SK-N-SH treated with all-trans-retinoic acid at 6 μM for 48 hours (cell line): ENCODE results near the gene ACOX1.

Experiments used
- ATAC-seq: fragments of 200-7000 bp; cut with Tn5 transposase; 3 replicates; pipeline ENCODE4 v1.9.1; 2020; ENCODE audit warnings: mild to moderate bottlenecking, moderate library complexity
- ARNTL ChIP-seq: fragments of 450-650 bp; formaldehyde crosslinking; IDR thresholded peaks from 2 replicates; pipeline ENCODE4 v1.5.0; 2020; ENCODE audit warnings: low read depth, mild to moderate bottlenecking, moderate library complexity, borderline replicate concordance
- BACH2 ChIP-seq: fragments of 250-450 bp; sonication (Bioruptor Pico); IDR thresholded peaks from 2 replicates; pipeline ENCODE4 v1.9.0; 2021; ENCODE audit warnings: mild to moderate bottlenecking, borderline replicate concordance
- CSDC2 ChIP-seq: fragments of 250-450 bp; sonication (Bioruptor Pico); IDR thresholded peaks from 2 replicates; pipeline ENCODE4 v1.5.0; 2020; ENCODE audit warnings: mild to moderate bottlenecking, moderate library complexity
- ESRRG ChIP-seq: fragments of 250-450 bp; sonication (Bioruptor Pico); IDR thresholded peaks from 2 replicates; pipeline ENCODE4 v1.6.1; 2021; ENCODE audit warnings: mild to moderate bottlenecking
- GLIS3 ChIP-seq: fragments of 250-450 bp; sonication (Bioruptor Pico); IDR thresholded peaks from 2 replicates; pipeline ENCODE4 v1.5.0; 2020; ENCODE audit warnings: mild to moderate bottlenecking, moderate library complexity
- ISL1 ChIP-seq: fragments of 250-450 bp; sonication (Bioruptor Pico); IDR thresholded peaks from 2 replicates; pipeline ENCODE4 v2.1.2; 2022; ENCODE audit warnings: mild to moderate bottlenecking, moderate library complexity
- OSR1 ChIP-seq: fragments of 250-450 bp; sonication (Bioruptor Pico); IDR thresholded peaks from 2 replicates; pipeline ENCODE4 v1.8.0; 2022; ENCODE audit warnings: moderate library complexity, mild to moderate bottlenecking, inconsistent platforms
- PPARA ChIP-seq: fragments of 250-450 bp; sonication (Bioruptor Pico); IDR thresholded peaks from 2 replicates; pipeline ENCODE4 v1.5.0; 2020; ENCODE audit warnings: mild to moderate bottlenecking, borderline replicate concordance
- RARB ChIP-seq: fragments of 250-450 bp; sonication (Bioruptor Pico); IDR thresholded peaks from 2 replicates; pipeline ENCODE4 v1.8.0; 2021; ENCODE audit warnings: mild to moderate bottlenecking, moderate library complexity
- SNAI2 ChIP-seq: fragments of 250-450 bp; sonication (Bioruptor Pico); IDR thresholded peaks from 2 replicates; pipeline ENCODE4 v1.5.0; 2020; ENCODE audit warnings: mild to moderate bottlenecking, moderate library complexity
- TCF4 ChIP-seq: fragments of 250-450 bp; sonication (Bioruptor Pico); IDR thresholded peaks from 2 replicates; pipeline ENCODE4 v1.8.0; 2021; ENCODE audit warnings: mild to moderate bottlenecking, moderate library complexity, borderline replicate concordance
- TOX ChIP-seq: fragments of 250-450 bp; sonication (Bioruptor Pico); IDR thresholded peaks from 2 replicates; pipeline ENCODE4 v1.8.0; 2021; ENCODE audit warnings: mild to moderate bottlenecking, moderate library complexity, borderline replicate concordance
- ZC3H10 ChIP-seq: fragments of 250-450 bp; sonication (Bioruptor Pico); IDR thresholded peaks from 2 replicates; pipeline ENCODE4 v1.5.1; 2021; ENCODE audit warnings: mild to moderate bottlenecking, moderate library complexity
- ZFP3 ChIP-seq: fragments of 250-450 bp; sonication (Bioruptor Pico); IDR thresholded peaks from 2 replicates; pipeline ENCODE4 v1.5.0; 2020; ENCODE audit warnings: mild to moderate bottlenecking, moderate library complexity
- ZFP30 ChIP-seq: fragments of 450-650 bp; formaldehyde crosslinking; IDR thresholded peaks from 2 replicates; pipeline ENCODE4 v1.5.0; 2022; ENCODE audit warnings: mild to moderate bottlenecking, moderate library complexity
- ZNF565 ChIP-seq: fragments of 450-650 bp; formaldehyde crosslinking; conservative IDR thresholded peaks from 2 replicates; pipeline ENCODE4 v1.5.0; 2020; ENCODE audit warnings: low read depth, mild to moderate bottlenecking, moderate library complexity
- ZNF70 ChIP-seq: fragments of 450-650 bp; formaldehyde crosslinking; IDR thresholded peaks from 2 replicates; pipeline ENCODE4 v1.5.0; 2020; ENCODE audit warnings: mild to moderate bottlenecking, moderate library complexity
- ZNF8 ChIP-seq: fragments of 450-650 bp; formaldehyde crosslinking; IDR thresholded peaks from 2 replicates; pipeline ENCODE4 v1.5.0; 2020; ENCODE audit warnings: mild to moderate bottlenecking, moderate library complexity
- TF ChIP-seq, protein P1 (sequence below): fragments of 250-450 bp; sonication (Bioruptor Pico); IDR thresholded peaks from 2 replicates; pipeline ENCODE4 v1.5.1; 2021; ENCODE audit warnings: mild to moderate bottlenecking, moderate library complexity
- TF ChIP-seq, protein P2 (sequence below): fragments of 250-450 bp; sonication (Bioruptor Pico); IDR thresholded peaks from 2 replicates; pipeline ENCODE4 v1.8.0; 2020; ENCODE audit warnings: mild to moderate bottlenecking, moderate library complexity, borderline replicate concordance
- TF ChIP-seq, protein P3 (sequence below): fragments of 250-450 bp; sonication (Bioruptor Pico); IDR thresholded peaks from 2 replicates; pipeline ENCODE4 v1.8.0; 2021; ENCODE audit warnings: low read depth, mild to moderate bottlenecking, moderate library complexity, borderline replicate concordance
- TF ChIP-seq, protein P4 (sequence below): fragments of 250-450 bp; sonication (Bioruptor Pico); IDR thresholded peaks from 2 replicates; pipeline ENCODE4 v1.5.1; 2020; ENCODE audit warnings: low read depth, mild to moderate bottlenecking, moderate library complexity

The ACOX1 gene

DNA sequence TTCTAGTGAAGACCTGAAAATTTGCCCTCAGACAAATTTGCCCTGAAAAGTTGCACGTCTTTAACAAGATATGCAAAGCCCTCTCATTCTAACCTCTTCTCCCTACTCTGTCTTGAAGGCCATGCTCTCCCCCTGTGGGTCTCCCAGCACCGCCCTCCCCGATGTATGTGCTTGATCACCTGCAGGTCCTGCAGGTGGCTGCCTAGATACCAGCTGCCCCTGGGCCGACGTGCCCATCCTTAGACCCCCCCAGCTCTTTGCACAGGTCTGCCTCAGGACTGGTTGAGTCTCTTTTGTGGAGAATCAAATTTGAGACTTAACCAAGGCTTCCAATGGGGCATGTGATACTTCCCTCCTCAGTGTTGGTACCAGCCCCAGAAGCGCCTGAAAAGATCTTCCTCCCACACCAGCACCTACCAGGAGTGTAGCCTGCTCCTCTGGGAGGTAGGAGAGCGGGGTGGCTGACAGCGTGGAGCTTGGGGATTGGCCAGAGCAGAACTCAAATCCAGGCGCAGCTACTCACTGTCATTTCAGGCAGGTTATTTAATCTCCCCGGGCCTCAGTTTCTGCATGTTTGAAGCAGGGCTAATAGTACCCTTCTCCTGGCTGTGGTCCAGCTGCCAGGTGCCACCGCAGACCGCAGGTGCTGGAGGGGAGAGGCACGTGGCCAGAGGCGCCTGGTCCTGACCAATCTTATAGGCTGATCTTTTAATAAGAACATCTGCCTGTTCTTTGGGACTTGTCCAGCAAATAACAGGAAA, 69.7 kb downstream of the ACOX1 start:
- TF ChIP-seq ZNF70 (CRISPR knock-in tag), result no peak
- TF ChIP-seq ISL1 (CRISPR knock-in tag), result no peak
- TF ChIP-seq ARNTL (CRISPR knock-in tag), result no peak
- no peak for TF ChIP-seq TOX (CRISPR knock-in tag)
- ATAC-seq, result no peak

DNA sequence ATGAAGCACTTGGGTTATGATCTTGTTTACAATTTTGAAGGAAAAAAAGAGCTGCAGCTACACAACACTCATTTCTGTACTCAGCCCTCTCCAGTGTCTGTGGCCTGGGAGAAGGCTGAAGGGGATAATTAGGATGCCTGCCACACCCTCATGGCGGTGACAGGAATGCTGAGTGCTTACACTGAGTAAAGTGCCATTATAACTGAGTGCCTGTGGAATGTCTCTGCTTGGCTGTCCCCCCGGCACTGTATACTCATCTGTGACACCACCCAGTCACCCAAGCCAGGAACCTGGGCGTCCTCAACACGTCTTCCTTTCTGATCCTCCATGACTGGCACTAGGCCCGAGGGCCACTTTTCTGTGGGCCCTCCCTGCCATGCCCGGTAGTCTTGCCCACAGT, 70.8 kb downstream of the ACOX1 start:
- TF ChIP-seq ZNF70 (CRISPR knock-in tag), result no peak
- no peak for TF ChIP-seq ZFP30 (CRISPR knock-in tag)
- no peak for TF ChIP-seq ESRRG (CRISPR knock-in tag)
- no peak for TF ChIP-seq CSDC2 (CRISPR knock-in tag)
- TF ChIP-seq, protein P1, sequence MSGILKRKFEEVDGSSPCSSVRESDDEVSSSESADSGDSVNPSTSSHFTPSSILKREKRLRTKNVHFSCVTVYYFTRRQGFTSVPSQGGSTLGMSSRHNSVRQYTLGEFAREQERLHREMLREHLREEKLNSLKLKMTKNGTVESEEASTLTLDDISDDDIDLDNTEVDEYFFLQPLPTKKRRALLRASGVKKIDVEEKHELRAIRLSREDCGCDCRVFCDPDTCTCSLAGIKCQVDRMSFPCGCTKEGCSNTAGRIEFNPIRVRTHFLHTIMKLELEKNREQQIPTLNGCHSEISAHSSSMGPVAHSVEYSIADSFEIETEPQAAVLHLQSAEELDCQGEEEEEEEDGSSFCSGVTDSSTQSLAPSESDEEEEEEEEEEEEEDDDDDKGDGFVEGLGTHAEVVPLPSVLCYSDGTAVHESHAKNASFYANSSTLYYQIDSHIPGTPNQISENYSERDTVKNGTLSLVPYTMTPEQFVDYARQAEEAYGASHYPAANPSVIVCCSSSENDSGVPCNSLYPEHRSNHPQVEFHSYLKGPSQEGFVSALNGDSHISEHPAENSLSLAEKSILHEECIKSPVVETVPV (CRISPR knock-in tag), result no peak
- TF ChIP-seq BACH2 (CRISPR knock-in tag), result no peak
- no peak for TF ChIP-seq ZFP3
- TF ChIP-seq RARB (CRISPR knock-in tag), result no peak
- TF ChIP-seq, protein P2, sequence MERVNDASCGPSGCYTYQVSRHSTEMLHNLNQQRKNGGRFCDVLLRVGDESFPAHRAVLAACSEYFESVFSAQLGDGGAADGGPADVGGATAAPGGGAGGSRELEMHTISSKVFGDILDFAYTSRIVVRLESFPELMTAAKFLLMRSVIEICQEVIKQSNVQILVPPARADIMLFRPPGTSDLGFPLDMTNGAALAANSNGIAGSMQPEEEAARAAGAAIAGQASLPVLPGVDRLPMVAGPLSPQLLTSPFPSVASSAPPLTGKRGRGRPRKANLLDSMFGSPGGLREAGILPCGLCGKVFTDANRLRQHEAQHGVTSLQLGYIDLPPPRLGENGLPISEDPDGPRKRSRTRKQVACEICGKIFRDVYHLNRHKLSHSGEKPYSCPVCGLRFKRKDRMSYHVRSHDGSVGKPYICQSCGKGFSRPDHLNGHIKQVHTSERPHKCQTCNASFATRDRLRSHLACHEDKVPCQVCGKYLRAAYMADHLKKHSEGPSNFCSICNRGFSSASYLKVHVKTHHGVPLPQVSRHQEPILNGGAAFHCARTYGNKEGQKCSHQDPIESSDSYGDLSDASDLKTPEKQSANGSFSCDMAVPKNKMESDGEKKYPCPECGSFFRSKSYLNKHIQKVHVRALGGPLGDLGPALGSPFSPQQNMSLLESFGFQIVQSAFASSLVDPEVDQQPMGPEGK (CRISPR knock-in tag), result no peak
- no peak for TF ChIP-seq TCF4 (CRISPR knock-in tag)
- TF ChIP-seq, protein P3, sequence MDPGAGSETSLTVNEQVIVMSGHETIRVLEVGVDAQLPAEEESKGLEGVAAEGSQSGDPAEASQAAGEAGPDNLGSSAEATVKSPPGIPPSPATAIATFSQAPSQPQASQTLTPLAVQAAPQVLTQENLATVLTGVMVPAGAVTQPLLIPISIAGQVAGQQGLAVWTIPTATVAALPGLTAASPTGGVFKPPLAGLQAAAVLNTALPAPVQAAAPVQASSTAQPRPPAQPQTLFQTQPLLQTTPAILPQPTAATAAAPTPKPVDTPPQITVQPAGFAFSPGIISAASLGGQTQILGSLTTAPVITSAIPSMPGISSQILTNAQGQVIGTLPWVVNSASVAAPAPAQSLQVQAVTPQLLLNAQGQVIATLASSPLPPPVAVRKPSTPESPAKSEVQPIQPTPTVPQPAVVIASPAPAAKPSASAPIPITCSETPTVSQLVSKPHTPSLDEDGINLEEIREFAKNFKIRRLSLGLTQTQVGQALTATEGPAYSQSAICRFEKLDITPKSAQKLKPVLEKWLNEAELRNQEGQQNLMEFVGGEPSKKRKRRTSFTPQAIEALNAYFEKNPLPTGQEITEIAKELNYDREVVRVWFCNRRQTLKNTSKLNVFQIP, result no peak
- no peak for TF ChIP-seq ARNTL (CRISPR knock-in tag)
- TF ChIP-seq OSR1, result no peak
- no peak for TF ChIP-seq ZNF8 (CRISPR knock-in tag)
- no peak for TF ChIP-seq ZC3H10 (CRISPR knock-in tag)
- TF ChIP-seq SNAI2 (CRISPR knock-in tag), result no peak
- TF ChIP-seq ISL1 (CRISPR knock-in tag), result no peak
- TF ChIP-seq, all 23 proteins: peak for 0
- no peak for ATAC-seq

DNA sequence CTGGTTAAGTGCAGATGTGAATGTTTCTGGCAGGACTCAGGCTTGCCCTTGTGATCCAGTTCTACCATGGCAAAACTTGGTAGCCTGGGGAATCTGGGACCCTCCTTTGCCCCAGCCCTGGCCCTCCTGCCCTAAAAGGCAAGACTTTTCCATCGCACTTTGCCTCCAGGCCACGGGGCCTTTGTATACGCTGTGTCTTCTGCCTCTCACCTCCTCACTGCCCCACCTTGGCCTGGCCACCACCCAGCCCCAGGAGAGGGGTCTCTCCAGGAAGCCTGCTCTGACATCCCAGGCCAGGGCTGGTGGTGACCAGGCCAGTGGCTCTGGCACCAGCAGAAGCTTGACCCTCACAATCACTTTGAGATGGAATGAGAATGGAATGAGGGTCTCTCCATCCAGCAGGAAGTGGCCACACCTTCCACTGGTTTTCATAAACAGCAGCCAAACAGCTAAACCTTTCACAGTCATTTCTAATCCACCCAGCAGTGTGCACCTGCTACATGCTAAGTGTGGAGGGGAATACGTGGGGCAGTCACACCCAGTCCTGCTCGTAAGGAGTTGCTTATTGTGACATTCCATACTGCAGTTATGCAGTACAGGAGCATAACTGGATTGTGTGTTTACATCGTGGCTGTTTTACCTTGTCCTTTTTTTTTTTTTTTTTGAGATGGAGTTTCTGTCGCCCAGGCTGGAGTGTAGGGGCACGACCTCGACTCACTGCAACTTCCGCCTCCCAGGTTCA, 72.7 kb downstream of the ACOX1 start:
- TF ChIP-seq TOX (CRISPR knock-in tag) (no peak), PPARA (CRISPR knock-in tag) (no peak), ARNTL (CRISPR knock-in tag) (no peak), ZFP30 (CRISPR knock-in tag) (no peak), ZC3H10 (CRISPR knock-in tag) (no peak), TCF4 (CRISPR knock-in tag) (no peak), GLIS3 (no peak), ISL1 (CRISPR knock-in tag) (no peak), ZFP3 (no peak), CSDC2 (CRISPR knock-in tag) (no peak), ZNF8 (CRISPR knock-in tag) (no peak), BACH2 (CRISPR knock-in tag) (no peak), OSR1 (no peak), ZNF565 (CRISPR knock-in tag) (no peak)
- TF ChIP-seq, protein P4, sequence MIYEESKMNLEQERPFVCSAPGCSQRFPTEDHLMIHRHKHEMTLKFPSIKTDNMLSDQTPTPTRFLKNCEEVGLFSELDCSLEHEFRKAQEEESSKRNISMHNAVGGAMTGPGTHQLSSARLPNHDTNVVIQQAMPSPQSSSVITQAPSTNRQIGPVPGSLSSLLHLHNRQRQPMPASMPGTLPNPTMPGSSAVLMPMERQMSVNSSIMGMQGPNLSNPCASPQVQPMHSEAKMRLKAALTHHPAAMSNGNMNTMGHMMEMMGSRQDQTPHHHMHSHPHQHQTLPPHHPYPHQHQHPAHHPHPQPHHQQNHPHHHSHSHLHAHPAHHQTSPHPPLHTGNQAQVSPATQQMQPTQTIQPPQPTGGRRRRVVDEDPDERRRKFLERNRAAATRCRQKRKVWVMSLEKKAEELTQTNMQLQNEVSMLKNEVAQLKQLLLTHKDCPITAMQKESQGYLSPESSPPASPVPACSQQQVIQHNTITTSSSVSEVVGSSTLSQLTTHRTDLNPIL (CRISPR knock-in tag), result no peak
- TF ChIP-seq, protein P3, result no peak
- TF ChIP-seq, protein P2 (CRISPR knock-in tag), result no peak
- no peak for ATAC-seq
